Skeletal muscle tissue (tissue), 4 donors: Measurements from ENCODE around the gene MLYCD. TPM values are rescaled to one million over a fixed set of nuclear protein-coding genes. Genes with fewer than 3 reads are reported as not detected.

Experiments
- H3K27ac ChIP-seq: one replicate; pipeline ENCODE4 v1.7.0; 2013; ENCODE audit warnings: mild to moderate bottlenecking, low read depth, low read length, inconsistent platforms
- H3K27me3 ChIP-seq, 3 donors: one replicate each; pipeline ENCODE4 v1.7.0; 2013; ENCODE audit warnings: low read length in 3 of 3; ENCODE audit not compliant: control insufficient read depth in 3 of 3, insufficient read depth in 3 of 3
- H3K36me3 ChIP-seq, 3 donors: one replicate each; pipeline ENCODE4 v1.7.0; 2013; ENCODE audit warnings: low read length in 3 of 3; ENCODE audit not compliant: control insufficient read depth in 3 of 3, insufficient read depth in 3 of 3
- H3K4me1 ChIP-seq, 3 donors: one replicate each; pipeline ENCODE4 v1.7.0; 2013; ENCODE audit warnings: low read length in 3 of 3, mild to moderate bottlenecking in 3 of 3; ENCODE audit not compliant: control insufficient read depth in 3 of 3, insufficient read depth in 3 of 3
- H3K4me3 ChIP-seq, 3 donors: one replicate each; pipeline ENCODE4 v1.7.0; 2013; ENCODE audit warnings: low read length in 3 of 3
- H3K9ac ChIP-seq, 3 donors: one replicate each; pipeline ENCODE4 v1.7.0; 2013; ENCODE audit warnings: low read length in 3 of 3, mild to moderate bottlenecking in 3 of 3, moderate library complexity in 2 of 3, low read depth in 1 of 3
- H3K9me3 ChIP-seq, 3 donors: one replicate each; pipeline ENCODE4 v1.7.0; 2013; ENCODE audit warnings: low read length in 3 of 3; ENCODE audit not compliant: control insufficient read depth in 3 of 3
- total RNA-seq: library from RNA; depleted of rRNA; stranded (reverse); fragments of >200 nt; gene quantifications from one replicate; pipeline ENCODE4 v1.2.3, GENCODE V29; 2014
- donor health status: Osteomylitis.

MLYCD gene
- total RNA-seq, 1 donor from 2014 or later: 3.1 TPM

GRCh38 chr16:83930730-83931500 lies 32.0 kb downstream of the MLYCD start:
- no peak overlapping the region for H3K9ac ChIP-seq
- no peak overlapping the region for H3K27ac ChIP-seq
- H3K27me3 ChIP-seq: peaks cover 0 to 17% (median 0%) of the 10 kb centered on the region in 3 donors
- peaks cover 11 to 22% (median 12%) of the 10 kb centered on the region in 3 donors for H3K4me1 ChIP-seq
- no peaks in the 10 kb centered on the region for H3K9me3 ChIP-seq
- H3K4me3 ChIP-seq: no peak overlapping the region
- peaks cover 0 to 3% (median 0%) of the 10 kb centered on the region in 3 donors for H3K36me3 ChIP-seq

GRCh38 chr16:83931556-83931955 lies 32.6 kb downstream of the MLYCD start:
- peaks cover 0 to 21% (median 2%) of the 10 kb centered on the region in 3 donors for H3K27me3 ChIP-seq
- H3K27ac ChIP-seq: no peak overlapping the region
- H3K9me3 ChIP-seq: no peaks in the 10 kb centered on the region
- peaks cover 7 to 16% (median 7%) of the 10 kb centered on the region in 3 donors for H3K4me1 ChIP-seq
- H3K4me3 ChIP-seq: no peak overlapping the region
- H3K36me3 ChIP-seq: peaks cover 0 to 3% (median 0%) of the 10 kb centered on the region in 3 donors
- no peak overlapping the region for H3K9ac ChIP-seq

GRCh38 chr16:83932304-83932703 lies 33.4 kb downstream of the MLYCD start:
- H3K9ac ChIP-seq: no peak overlapping the region
- no peak overlapping the region for H3K27ac ChIP-seq
- peaks cover 2 to 12% (median 2%) of the 10 kb centered on the region in 3 donors for H3K4me1 ChIP-seq
- H3K9me3 ChIP-seq: no peaks in the 10 kb centered on the region
- no peak overlapping the region for H3K4me3 ChIP-seq
- H3K27me3 ChIP-seq: peaks cover 0 to 25% (median 7%) of the 10 kb centered on the region in 3 donors
- peaks cover 0 to 3% (median 0%) of the 10 kb centered on the region in 3 donors for H3K36me3 ChIP-seq

GRCh38 chr16:83932955-83933673 lies 34.2 kb downstream of the MLYCD start:
- H3K36me3 ChIP-seq: peaks cover 0 to 3% (median 0%) of the 10 kb centered on the region in 3 donors
- no peak overlapping the region for H3K4me3 ChIP-seq
- H3K4me1 ChIP-seq: peaks cover 2 to 12% (median 2%) of the 10 kb centered on the region in 3 donors
- no peak overlapping the region for H3K9ac ChIP-seq
- H3K27me3 ChIP-seq: peaks cover 0 to 25% (median 8%) of the 10 kb centered on the region in 3 donors
- no peak overlapping the region for H3K27ac ChIP-seq
- H3K9me3 ChIP-seq: no peaks in the 10 kb centered on the region

GRCh38 chr16:83933885-83934683 lies 35.2 kb downstream of the MLYCD start:
- H3K4me3 ChIP-seq: no peak overlapping the region
- H3K27ac ChIP-seq: no peak overlapping the region
- H3K27me3 ChIP-seq: peaks cover 0 to 28% (median 8%) of the 10 kb centered on the region in 3 donors
- peak overlapping the region in 1 of 3 donors; percentile 25 for H3K9ac ChIP-seq
- H3K36me3 ChIP-seq: no peaks in the 10 kb centered on the region
- H3K9me3 ChIP-seq: no peaks in the 10 kb centered on the region
- peaks cover 2 to 12% (median 3%) of the 10 kb centered on the region in 3 donors for H3K4me1 ChIP-seq

- Histone ChIP-seq H3K9ac (peak overlapping the region in 1 of 3 donors; percentile 25), H3K4me1 (peaks cover 2 to 12% (median 7%) of the 10 kb centered on the region in 3 donors), H3K4me3 (no peak overlapping the region), H3K27ac (no peak overlapping the region), H3K36me3 (no peaks in the 10 kb centered on the region), H3K27me3 (peaks cover 0 to 28% (median 8%) of the 10 kb centered on the region in 3 donors), H3K9me3 (no peaks in the 10 kb centered on the region)
Observed at GRCh38 chr16:83934684-83934977, 35.7 kb downstream of the MLYCD start.

- Histone ChIP-seq H3K36me3 (no peaks in the 10 kb centered on the region), H3K27me3 (peaks cover 1 to 29% (median 9%) of the 10 kb centered on the region in 3 donors), H3K4me1 (peaks cover 2 to 12% (median 7%) of the 10 kb centered on the region in 3 donors), H3K4me3 (no peak overlapping the region), H3K9ac (no peak overlapping the region), H3K27ac (no peak overlapping the region), H3K9me3 (no peaks in the 10 kb centered on the region)
Observed at GRCh38 chr16:83935005-83935857, 36.3 kb downstream of the MLYCD start.

GRCh38 chr16:83935858-83936255 lies 36.9 kb downstream of the MLYCD start:
- Histone ChIP-seq H3K4me1 (peaks cover 2 to 12% (median 7%) of the 10 kb centered on the region in 3 donors), H3K27me3 (peaks cover 8 to 32% (median 13%) of the 10 kb centered on the region in 3 donors), H3K9ac (no peak overlapping the region), H3K27ac (no peak overlapping the region), H3K36me3 (no peaks in the 10 kb centered on the region), H3K4me3 (no peak overlapping the region), H3K9me3 (no peaks in the 10 kb centered on the region)

GRCh38 chr16:83936581-83937165 lies 37.8 kb downstream of the MLYCD start:
- Histone ChIP-seq H3K27me3 (peaks cover 10 to 34% (median 13%) of the 10 kb centered on the region in 3 donors), H3K36me3 (no peaks in the 10 kb centered on the region), H3K9ac (no peak overlapping the region), H3K9me3 (no peaks in the 10 kb centered on the region), H3K4me1 (peaks cover 2 to 12% (median 7%) of the 10 kb centered on the region in 3 donors), H3K27ac (no peak overlapping the region), H3K4me3 (no peak overlapping the region)
